Tibial nerve (tissue), 4 donors: Measurements from ENCODE around the gene PLXDC1. TPM values are rescaled to one million over a fixed set of nuclear protein-coding genes. Genes with fewer than 3 reads are reported as not detected.

ENCODE experiments used
- DNase-seq, 2 donors: peaks; one replicate each; pipeline ENCODE4 v3.0.0-alpha.2; 2019; ENCODE audit warnings: low spot score in 2 of 2
- H3K27ac ChIP-seq, 4 donors: fragments of 200-600 bp; sonication (generic) in 3 of 4; one replicate each; pipeline ENCODE4 v1.5.1; 2017 to 2019; ENCODE audit warnings: mild to moderate bottlenecking in 1 of 4
- H3K27me3 ChIP-seq, 2 donors: fragments of 200-600 bp; sonication (generic) in 1 of 2; one replicate each; pipeline versions ENCODE4 v1.5.1 to v1.6.0; 2017 to 2019
- H3K36me3 ChIP-seq, 3 donors: fragments of 200-600 bp; sonication (generic); one replicate each; pipeline ENCODE4 v1.5.1; 2018 to 2019
- H3K4me1 ChIP-seq, 4 donors: fragments of 200-600 bp; sonication (generic) in 3 of 4; one replicate each; pipeline ENCODE4 v1.5.1; 2017 to 2019
- H3K4me3 ChIP-seq, 4 donors: fragments of 200-600 bp; sonication (generic) in 3 of 4; one replicate each; pipeline ENCODE4 v1.5.1; 2017 to 2019; ENCODE audit warnings: mild to moderate bottlenecking in 1 of 4, moderate library complexity in 1 of 4
- H3K9me3 ChIP-seq, 4 donors: fragments of 200-600 bp; sonication (generic) in 3 of 4; one replicate each; pipeline ENCODE4 v1.5.1; 2017 to 2019
- EP300 ChIP-seq, 2 donors: sonication (generic); formaldehyde crosslinking; IDR thresholded peaks; one replicate each; pipeline ENCODE4 v1.6.1; 2017; ENCODE audit warnings: antibody characterized with exemption in 2 of 2, mild to moderate bottlenecking in 1 of 2
- POLR2A ChIP-seq, 2 donors: fragments of 450-650 bp; IDR thresholded peaks; one replicate each; pipeline ENCODE4 v1.6.1; 2017; ENCODE audit warnings: antibody characterized with exemption in 2 of 2, mild to moderate bottlenecking in 2 of 2, moderate library complexity in 2 of 2
- WGBS, 2 donors: methylation state at CpG; one replicate each; pipeline ENCODE4 v1.1.5; 2018; 5-methylcytosine and 5-hydroxymethylcytosine counted together
- total RNA-seq, 4 donors: library from RNA; depleted of rRNA; stranded (reverse); fragments of >200 nt; gene quantifications; one replicate each; pipeline ENCODE4 v1.1.0, GENCODE V29; 2016
- TF ChIP-seq, protein P1 (sequence below), 5 experiments: fragments of 200-600 bp in 3 of 5; fragments of 450-650 bp in 2 of 5; sonication (generic) in 3 of 5; IDR thresholded peaks; one replicate each; pipeline ENCODE4 v1.5.1; 2016 to 2019; ENCODE audit warnings: antibody characterized with exemption in 5 of 5, mild to moderate bottlenecking in 3 of 5, moderate library complexity in 2 of 5

PLXDC1 gene
- total RNA-seq, 4 donors from 2014 or later: 34.1 to 95.1 (median 42.4) TPM

DNA sequence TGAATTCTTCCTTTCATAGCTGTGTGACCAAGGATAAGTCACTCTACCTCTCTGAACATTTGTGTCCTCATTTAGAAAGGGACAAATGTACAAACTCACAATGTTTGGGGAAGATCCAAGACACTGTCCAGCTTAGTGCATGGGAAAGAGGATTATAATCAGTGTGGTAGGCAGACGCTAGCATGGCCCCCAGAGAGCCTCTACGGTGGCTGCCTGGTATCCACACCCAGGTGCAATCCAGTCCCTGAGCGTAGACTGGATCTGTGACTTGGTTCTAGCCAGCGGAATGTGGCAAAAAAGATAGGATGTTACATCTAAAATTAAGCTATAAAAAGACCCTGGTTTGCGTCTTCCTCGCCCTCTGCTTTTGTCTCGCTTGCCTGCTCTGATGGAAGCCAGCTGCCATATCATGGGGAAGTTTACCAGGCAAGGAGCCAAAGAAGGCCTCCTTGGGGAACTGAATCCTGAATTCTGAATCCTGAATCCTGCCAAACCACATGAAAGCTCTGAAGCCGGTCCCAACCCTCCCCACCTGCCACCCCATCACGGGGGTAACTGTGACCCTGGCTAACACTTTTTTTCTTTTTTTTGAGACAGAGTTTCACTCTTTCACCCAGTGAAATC, 51.7 kb downstream of the PLXDC1 start:
- Histone ChIP-seq H3K4me3 (no peak overlapping the region), H3K27me3 (peaks cover 0 to 4% of the 10 kb centered on the region in 2 donors), H3K4me1 (peaks cover 0 to 48% (median 21%) of the 10 kb centered on the region in 4 donors), H3K9me3 (no peaks in the 10 kb centered on the region), H3K36me3 (no peaks in the 10 kb centered on the region), H3K27ac (peak overlapping the region in 2 of 4 donors; percentile 32 to 43)
- WGBS, 2 donors: 54 to 55% methylated on average over 9 of the region's 9 CpGs
- DNase-seq: peak; percentile 41 to 69
- no peak for TF ChIP-seq POLR2A (IDR thresholded peaks at IDR 0.05)
- TF ChIP-seq, protein P1, sequence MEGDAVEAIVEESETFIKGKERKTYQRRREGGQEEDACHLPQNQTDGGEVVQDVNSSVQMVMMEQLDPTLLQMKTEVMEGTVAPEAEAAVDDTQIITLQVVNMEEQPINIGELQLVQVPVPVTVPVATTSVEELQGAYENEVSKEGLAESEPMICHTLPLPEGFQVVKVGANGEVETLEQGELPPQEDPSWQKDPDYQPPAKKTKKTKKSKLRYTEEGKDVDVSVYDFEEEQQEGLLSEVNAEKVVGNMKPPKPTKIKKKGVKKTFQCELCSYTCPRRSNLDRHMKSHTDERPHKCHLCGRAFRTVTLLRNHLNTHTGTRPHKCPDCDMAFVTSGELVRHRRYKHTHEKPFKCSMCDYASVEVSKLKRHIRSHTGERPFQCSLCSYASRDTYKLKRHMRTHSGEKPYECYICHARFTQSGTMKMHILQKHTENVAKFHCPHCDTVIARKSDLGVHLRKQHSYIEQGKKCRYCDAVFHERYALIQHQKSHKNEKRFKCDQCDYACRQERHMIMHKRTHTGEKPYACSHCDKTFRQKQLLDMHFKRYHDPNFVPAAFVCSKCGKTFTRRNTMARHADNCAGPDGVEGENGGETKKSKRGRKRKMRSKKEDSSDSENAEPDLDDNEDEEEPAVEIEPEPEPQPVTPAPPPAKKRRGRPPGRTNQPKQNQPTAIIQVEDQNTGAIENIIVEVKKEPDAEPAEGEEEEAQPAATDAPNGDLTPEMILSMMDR (IDR thresholded peaks at IDR 0.05): no peak
- TF ChIP-seq EP300 (IDR thresholded peaks at IDR 0.05): no peak

DNA sequence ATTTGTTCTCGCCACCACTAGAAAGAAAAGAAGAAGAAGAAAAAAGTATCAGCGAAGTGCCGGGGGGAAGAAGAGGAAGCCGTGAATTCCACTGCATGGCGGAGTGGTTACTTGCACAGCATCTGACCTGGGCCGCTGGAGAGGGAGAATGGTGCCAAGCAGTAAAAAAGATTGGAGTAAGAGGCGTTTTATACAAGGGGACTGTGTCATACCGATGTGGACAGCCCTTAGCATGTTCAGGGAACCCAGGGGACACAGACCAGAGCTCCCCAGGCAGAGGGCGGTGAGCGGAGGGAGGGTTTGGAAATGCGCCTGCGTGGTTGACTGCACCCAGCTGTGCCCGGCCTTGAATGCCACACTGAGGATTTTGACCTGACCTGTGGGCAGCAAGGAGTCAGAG, 52.8 kb downstream of the PLXDC1 start:
- no peak for DNase-seq
- no peak overlapping the region for H3K4me3 ChIP-seq
- H3K27me3 ChIP-seq: peaks cover 0 to 4% of the 10 kb centered on the region in 2 donors
- H3K36me3 ChIP-seq: no peaks in the 10 kb centered on the region
- H3K27ac ChIP-seq: peak overlapping the region in 2 of 4 donors; percentile 20 to 28
- H3K9me3 ChIP-seq: no peaks in the 10 kb centered on the region
- TF ChIP-seq POLR2A (IDR thresholded peaks at IDR 0.05): no peak
- TF ChIP-seq, protein P1 (IDR thresholded peaks at IDR 0.05): no peak
- no peak for TF ChIP-seq EP300 (IDR thresholded peaks at IDR 0.05)
- H3K4me1 ChIP-seq: peaks cover 0 to 50% (median 24%) of the 10 kb centered on the region in 4 donors
- 51 to 53% methylated on average over 13 of the region's 13 CpGs for WGBS, 2 donors

DNA sequence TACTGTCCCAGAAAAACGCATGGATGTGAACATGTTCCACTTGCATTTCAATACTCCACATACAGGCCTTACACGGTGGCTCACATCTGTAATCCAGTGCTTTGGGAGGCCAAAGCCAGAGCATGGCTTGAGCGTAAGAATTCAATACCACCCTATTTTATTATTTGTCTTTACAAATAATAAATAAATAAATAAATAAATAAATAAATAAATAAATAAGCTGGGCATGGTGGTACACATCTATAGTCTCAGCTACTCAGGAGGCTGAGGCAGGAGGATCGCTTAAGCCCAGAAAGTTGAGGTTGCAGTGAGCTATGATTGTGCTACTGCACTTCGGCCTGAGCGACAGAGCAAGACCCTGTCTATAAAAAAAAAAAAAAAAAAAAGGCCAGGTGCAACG, 53.9 kb downstream of the PLXDC1 start:
- DNase-seq: no peak
- H3K4me1 ChIP-seq: peaks cover 0 to 52% (median 24%) of the 10 kb centered on the region in 4 donors
- H3K36me3 ChIP-seq: no peaks in the 10 kb centered on the region
- 89 to 90% methylated on average over 7 of the region's 7 CpGs for WGBS, 2 donors
- H3K4me3 ChIP-seq: no peak overlapping the region
- TF ChIP-seq, protein P1 (IDR thresholded peaks at IDR 0.05): no peak
- TF ChIP-seq POLR2A (IDR thresholded peaks at IDR 0.05): no peak
- no peak for TF ChIP-seq EP300 (IDR thresholded peaks at IDR 0.05)
- H3K9me3 ChIP-seq: no peaks in the 10 kb centered on the region
- H3K27me3 ChIP-seq: peaks cover 0 to 4% of the 10 kb centered on the region in 2 donors
- H3K27ac ChIP-seq: no peak overlapping the region

DNA sequence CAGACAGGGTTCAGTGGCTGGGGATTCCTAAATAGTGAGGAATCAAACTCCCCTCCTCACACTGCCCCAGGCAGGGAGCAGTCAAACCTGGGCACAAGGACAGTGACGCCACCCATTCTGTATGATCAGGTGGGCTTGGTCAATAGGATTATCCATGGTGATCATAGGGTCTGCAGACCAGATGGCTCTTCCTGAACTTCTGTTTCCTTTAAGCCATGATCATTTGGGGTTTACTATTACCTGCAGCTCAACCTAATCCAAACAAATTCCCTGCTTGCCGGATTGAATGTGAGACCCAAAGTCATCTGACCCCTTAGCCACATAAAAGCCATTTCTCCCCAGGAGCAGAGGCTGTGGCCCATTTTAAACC, 54.3 kb downstream of the PLXDC1 start:
- no peak for DNase-seq
- Histone ChIP-seq H3K36me3 (no peaks in the 10 kb centered on the region), H3K27ac (peak overlapping the region in 2 of 4 donors; percentile 34 to 45), H3K9me3 (no peaks in the 10 kb centered on the region), H3K27me3 (peaks cover 0 to 4% of the 10 kb centered on the region in 2 donors), H3K4me3 (no peak overlapping the region), H3K4me1 (peaks cover 0 to 57% (median 26%) of the 10 kb centered on the region in 4 donors)
- WGBS, 2 donors: 68 to 78% methylated on average over 2 of the region's 2 CpGs
- TF ChIP-seq POLR2A (IDR thresholded peaks at IDR 0.05): no peak
- no peak for TF ChIP-seq EP300 (IDR thresholded peaks at IDR 0.05)
- TF ChIP-seq, protein P1 (IDR thresholded peaks at IDR 0.05): no peak

DNA sequence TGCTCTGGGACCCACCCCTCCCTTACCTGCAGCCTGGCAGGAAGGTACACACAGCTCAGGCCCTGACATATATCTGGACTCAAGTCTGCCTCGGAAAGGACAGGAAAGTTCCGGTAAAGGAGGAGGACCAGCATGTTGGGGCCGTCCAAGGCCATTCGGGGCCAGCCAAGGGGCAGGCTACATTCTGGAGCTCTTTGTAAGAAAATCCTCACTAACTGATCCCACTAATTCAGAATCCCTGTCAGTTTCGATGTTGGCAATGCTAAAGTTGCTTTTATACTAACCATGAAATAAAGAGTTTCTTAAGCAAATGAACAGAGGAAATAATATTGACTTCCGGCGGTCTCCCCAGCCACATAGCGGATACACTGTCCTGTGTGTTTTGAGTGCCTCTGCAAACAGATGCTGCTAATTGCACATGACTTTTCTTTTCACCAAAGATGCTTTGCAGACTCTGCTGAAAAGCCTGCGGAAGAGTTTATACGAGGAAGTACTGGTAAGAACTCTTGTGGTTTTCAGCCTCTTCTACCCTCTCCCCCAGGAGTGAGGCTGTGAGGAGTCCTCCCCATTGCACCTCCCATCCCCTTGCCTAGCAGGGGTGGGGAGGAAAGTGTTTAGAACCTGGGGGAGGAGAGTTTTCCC, 54.8 kb downstream of the PLXDC1 start:
- Histone ChIP-seq H3K4me3 (no peak overlapping the region), H3K27ac (peak overlapping the region in 3 of 4 donors; percentile 36 to 73 (median 65))

More for the DNA sequence above, 54.8 kb downstream of the PLXDC1 start:
- DNase-seq: no peak
- TF ChIP-seq, protein P1 (IDR thresholded peaks at IDR 0.05): no peak
- TF ChIP-seq EP300 (IDR thresholded peaks at IDR 0.05): peak in 1 of 2 donors; percentile 23
- TF ChIP-seq POLR2A (IDR thresholded peaks at IDR 0.05): no peak
- H3K9me3 ChIP-seq: no peaks in the 10 kb centered on the region
- H3K4me1 ChIP-seq: peaks cover 0 to 59% (median 27%) of the 10 kb centered on the region in 4 donors
- H3K27me3 ChIP-seq: peaks cover 0 to 4% of the 10 kb centered on the region in 2 donors
- no peaks in the 10 kb centered on the region for H3K36me3 ChIP-seq
- 26 to 28% methylated on average over 10 of the region's 10 CpGs for WGBS, 2 donors
